Mesothelial cell of epicardium (in vitro differentiated cells): ENCODE data around the gene TP53BP1. TPM values are rescaled to one million over a fixed set of nuclear protein-coding genes. Genes with fewer than 3 reads are reported as not detected.

Experiments used
- DNase-seq, 2 experiments: peaks; one replicate each; pipeline ENCODE4 v3.0.0; 2021; ENCODE audit warnings: low spot score in 2 of 2; ENCODE audit not compliant: unreplicated experiment in 2 of 2
- H3K27ac Mint-ChIP-seq: 2 replicates; pipeline ENCODE4 v1.8.0; 2021; ENCODE audit warnings: mixed read lengths
- H3K27me3 Mint-ChIP-seq: 2 replicates; pipeline ENCODE4 v1.8.0; 2021; ENCODE audit warnings: low read depth, mixed read lengths
- H3K36me3 Mint-ChIP-seq: 2 replicates; pipeline ENCODE4 v1.8.0; 2021; ENCODE audit warnings: mixed read lengths
- H3K4me1 Mint-ChIP-seq: 2 replicates; pipeline ENCODE4 v1.8.0; 2021; ENCODE audit warnings: mixed read lengths
- H3K4me3 Mint-ChIP-seq: 2 replicates; pipeline ENCODE4 v1.8.0; 2021; ENCODE audit warnings: mild to moderate bottlenecking, moderate library complexity, mixed read lengths
- H3K9me3 Mint-ChIP-seq: 2 replicates; pipeline ENCODE4 v1.8.0; 2021; ENCODE audit warnings: mixed read lengths
- CTCF ChIP-seq: fragments of 200-600 bp; sonication (generic); IDR thresholded peaks from one replicate; pipeline ENCODE4 v1.5.0; 2021; ENCODE audit warnings: antibody characterized with exemption; ENCODE audit not compliant: unreplicated experiment
- total RNA-seq: library from RNA; stranded (reverse); gene quantifications from 3 replicates; pipeline ENCODE4 v1.2.1, GENCODE V29; 2021

Gene TP53BP1
- total RNA-seq, 1 donor from 2014 or later = 112 TPM

GRCh38 chr15:43370975-43371974, 121.7 kb downstream of the TP53BP1 start, which contains the start of the genes TUBGCP4 and ZSCAN29:
TUBGCP4 (plus strand) TSS chr15:43371101; CDS start chr15:43371355, 254 bp downstream.
ZSCAN29 (minus strand) TSS chr15:43371043; CDS start chr15:43369913, 1,130 bp downstream.
- Mint-ChIP-seq H3K27ac (peak within 1 kb of the TSS; percentile 92), H3K36me3 (peaks cover 33% of the 10 kb centered on the region), H3K4me1 (peaks cover 38% of the 10 kb centered on the region), H3K4me3 (peak within 1 kb of the TSS; percentile 96), H3K27me3 (no peaks in the 10 kb centered on the region), H3K9me3 (peaks cover 14% of the 10 kb centered on the region)
- TF ChIP-seq CTCF = no peak
- DNase-seq = peak; percentile 77 to 88

- Mint-ChIP-seq H3K4me3 (peak overlapping the region; percentile 96), H3K27ac (peak overlapping the region; percentile 92), H3K4me1 (peaks cover 38% of the 10 kb centered on the region), H3K36me3 (peaks cover 40% of the 10 kb centered on the region), H3K27me3 (no peaks in the 10 kb centered on the region), H3K9me3 (peaks cover 20% of the 10 kb centered on the region)
- no peak for TF ChIP-seq CTCF
- peak; percentile 26 to 52 for DNase-seq
Measured at GRCh38 chr15:43370310-43370974, 122.5 kb downstream of the TP53BP1 start.

- Mint-ChIP-seq H3K27me3 (no peaks in the 10 kb centered on the region), H3K36me3 (peaks cover 86% of the 10 kb centered on the region), H3K27ac (no peak overlapping the region), H3K9me3 (peaks cover 64% of the 10 kb centered on the region), H3K4me3 (no peak overlapping the region), H3K4me1 (no peaks in the 10 kb centered on the region)
- no peak for TF ChIP-seq CTCF
- no peak for DNase-seq
Measured at GRCh38 chr15:43361313-43361903, 131.5 kb downstream of the TP53BP1 start.

- no peaks in the 10 kb centered on the region for H3K4me1 Mint-ChIP-seq
- no peak for TF ChIP-seq CTCF
- H3K27me3 Mint-ChIP-seq = no peaks in the 10 kb centered on the region
- H3K9me3 Mint-ChIP-seq = peaks cover 58% of the 10 kb centered on the region
- no peak for DNase-seq
- H3K4me3 Mint-ChIP-seq = no peak overlapping the region
- H3K36me3 Mint-ChIP-seq = peaks cover 85% of the 10 kb centered on the region
- no peak overlapping the region for H3K27ac Mint-ChIP-seq
Measured at GRCh38 chr15:43360821-43361220, 132.1 kb downstream of the TP53BP1 start.

Other genes starting within 250 kb of the TP53BP1 start
- gene TGM5, start 226.2 kb downstream of the TP53BP1 start, total RNA-seq = not detected in 3 replicates
- gene TGM7, start 190.9 kb downstream of the TP53BP1 start, total RNA-seq = not detected in 3 replicates
- 9.8 to 10.0 TPM (median 9.9 TPM) in 3 replicates for gene LCMT2, start 162.6 kb downstream of the TP53BP1 start, total RNA-seq
- 32.1 to 35.5 TPM (median 33.7 TPM) in 3 replicates for gene ZSCAN29, start 122.1 kb downstream of the TP53BP1 start, total RNA-seq
- gene TUBGCP4, start 122.1 kb downstream of the TP53BP1 start, total RNA-seq = 25.4 to 29.1 TPM (median 26.3 TPM) in 3 replicates
- gene MAP1A, start 24.5 kb upstream of the TP53BP1 start, total RNA-seq = 13.7 to 13.9 TPM (median 13.7 TPM) in 3 replicates
- gene PPIP5K1, start 97.1 kb upstream of the TP53BP1 start, total RNA-seq = 53.2 to 61.5 TPM (median 56.0 TPM) in 3 replicates
- 0.20 to 0.44 TPM in 2 of 3 replicates, not detected in the other for gene CKMT1B, start 100.9 kb upstream of the TP53BP1 start, total RNA-seq
- gene STRC, start 125.6 kb upstream of the TP53BP1 start, total RNA-seq = 2.1 to 2.9 TPM (median 2.7 TPM) in 3 replicates
- gene CATSPER2, start 155.7 kb upstream of the TP53BP1 start, total RNA-seq = 6.6 to 11.2 TPM (median 7.8 TPM) in 3 replicates
- gene CKMT1A, start 200.7 kb upstream of the TP53BP1 start, total RNA-seq = 0.29 to 0.42 TPM in 2 of 3 replicates, not detected in the other